H1 (cell line): ENCODE results near the gene EXTL1. TPM values are rescaled to one million over a fixed set of nuclear protein-coding genes. Genes with fewer than 3 reads are reported as not detected.

Experiments used
- CTCF ChIA-PET: fragments of 300-600 bp; sonication (Branson Sonifier 250); formaldehyde crosslinking; loops from one replicate; lab custom pipeline; 2021; ENCODE audit not compliant: partially characterized antibody; lab: Charles Lee
- POLR2A ChIA-PET: fragments of 300-600 bp; sonication (Branson Sonifier 250); formaldehyde crosslinking; loops from one replicate; lab custom pipeline; 2021; ENCODE audit warnings: inconsistent platforms; ENCODE audit not compliant: partially characterized antibody; lab: Charles Lee
- DNase-seq, 2 experiments: peaks; one replicate each; pipeline versions ENCODE4 v3.0.0 to v3.0.0-alpha.2; 2010 to 2022; ENCODE audit warnings: low spot score in 2 of 2, low read depth in 1 of 2, mixed read lengths in 1 of 2
- FAIRE-seq: peaks from 2 replicates; lab custom pipeline; 2011; peaks lifted over from hg19 to GRCh38; lab: Jason Lieb, UNC
- H2AFZ ChIP-seq: 2 replicates; pipeline ENCODE4 v1.8.1; 2012; ENCODE audit warnings: low read length, inconsistent platforms
- H2AK5ac ChIP-seq: 2 replicates; pipeline ENCODE4 v1.6.1; 2013; ENCODE audit warnings: low read depth, low read length
- H2BK120ac ChIP-seq: replicated peaks from 2 replicates; pipeline ENCODE3; 2013; ENCODE audit warnings: low read depth, low read length, inconsistent platforms
- H2BK12ac ChIP-seq: 2 replicates; pipeline ENCODE4 v1.6.1; 2013; ENCODE audit warnings: low read depth, low read length
- H2BK15ac ChIP-seq: 2 replicates; pipeline ENCODE4 v1.6.1; 2013; ENCODE audit warnings: low read length
- H2BK20ac ChIP-seq: 2 replicates; pipeline ENCODE4 v1.6.1; 2013; ENCODE audit warnings: low read length
- H2BK5ac ChIP-seq: 2 replicates; pipeline ENCODE4 v1.6.1; 2013; ENCODE audit warnings: low read depth, low read length
- H3K14ac ChIP-seq: 2 replicates; pipeline ENCODE4 v1.6.1; 2013; ENCODE audit warnings: inconsistent platforms; ENCODE audit not compliant: insufficient read length
- H3K18ac ChIP-seq: 2 replicates; pipeline ENCODE4 v1.6.1; 2013; ENCODE audit warnings: low read length; ENCODE audit errors: extremely low read depth
- H3K23ac ChIP-seq: 2 replicates; pipeline ENCODE4 v1.6.1; 2013; ENCODE audit warnings: inconsistent platforms; ENCODE audit not compliant: insufficient read length
- H3K23me2 ChIP-seq: 2 replicates; pipeline ENCODE4 v1.6.1; 2013; ENCODE audit warnings: low read depth, low read length
- H3K27ac ChIP-seq: 2 replicates; pipeline ENCODE4 v1.6.1; 2011; ENCODE audit warnings: low read depth, low read length, inconsistent platforms
- H3K27me3 ChIP-seq, 4 experiments: replicated peaks in 1 of 4; 1 replicate in 1 of 4; 2 replicates in 3 of 4; pipeline versions ENCODE4 v1.6.1 to v1.8.1; 2011 to 2013; ENCODE audit warnings: low read length in 3 of 4, mild to moderate bottlenecking in 3 of 4, inconsistent platforms in 2 of 4, mixed read lengths in 2 of 4, moderate library complexity in 1 of 4; ENCODE audit not compliant: control insufficient read depth in 3 of 4, insufficient read depth in 3 of 4; ENCODE audit errors: extremely low read depth in 1 of 4
- H3K36me3 ChIP-seq, 4 experiments: 2 replicates each; pipeline versions ENCODE4 v1.6.1 to v1.8.1; 2011 to 2013; ENCODE audit warnings: mild to moderate bottlenecking in 4 of 4, low read length in 3 of 4, moderate library complexity in 2 of 4, control low read depth in 1 of 4, inconsistent platforms in 1 of 4; ENCODE audit not compliant: insufficient read depth in 4 of 4, control insufficient read depth in 2 of 4
- H3K4ac ChIP-seq: replicated peaks from 2 replicates; pipeline ENCODE3; 2013; ENCODE audit warnings: low read length, low read depth, mixed read lengths, inconsistent platforms; ENCODE audit not compliant: insufficient read length
- H3K4me1 ChIP-seq, 4 experiments: replicated peaks in 1 of 4; 1 replicate in 1 of 4; 2 replicates in 3 of 4; pipeline versions ENCODE4 v1.6.1 to v1.8.1; 2011 to 2013; ENCODE audit warnings: low read length in 3 of 4, inconsistent platforms in 2 of 4, mixed read lengths in 1 of 4; ENCODE audit not compliant: insufficient read depth in 4 of 4, control insufficient read depth in 3 of 4
- H3K4me2 ChIP-seq, 2 experiments: 2 replicates each; pipeline versions ENCODE4 v1.6.1 to v1.8.1; 2011 to 2013; ENCODE audit warnings: low read depth in 2 of 2, low read length in 2 of 2, control low read depth in 1 of 2, inconsistent platforms in 1 of 2, mild to moderate bottlenecking in 1 of 2; ENCODE audit not compliant: insufficient read depth in 1 of 2
- H3K4me3 ChIP-seq, 4 experiments: fragments of 200-600, 300-600 bp in 1 of 4; sonication (generic), shearing (Covaris generic), sonication (Bioruptor Twin) in 1 of 4; 2 replicates each; pipeline versions ENCODE4 v1.5.1 to v1.8.1; 2011 to 2016; ENCODE audit warnings: low read length in 4 of 4, low read depth in 3 of 4, control low read depth in 2 of 4, inconsistent platforms in 2 of 4, mild to moderate bottlenecking in 2 of 4, mixed read lengths in 1 of 4, moderate library complexity in 1 of 4; ENCODE audit not compliant: insufficient read depth in 2 of 4; ENCODE audit errors: extremely low read depth in 1 of 4
- H3K56ac ChIP-seq: replicated peaks from 2 replicates; pipeline ENCODE3; 2013; ENCODE audit warnings: low read depth, mild to moderate bottlenecking, mixed read lengths, low read length, inconsistent platforms; ENCODE audit not compliant: insufficient read length
- H3K79me1 ChIP-seq: 2 replicates; pipeline ENCODE4 v1.6.1; 2013; ENCODE audit warnings: low read depth, low read length, control low read depth
- H3K79me2 ChIP-seq, 2 experiments: 2 replicates each; pipeline versions ENCODE4 v1.6.1 to v1.8.1; 2012 to 2013; ENCODE audit warnings: low read length in 2 of 2, mild to moderate bottlenecking in 2 of 2, inconsistent platforms in 1 of 2; ENCODE audit not compliant: insufficient read depth in 2 of 2, control insufficient read depth in 1 of 2
- H3K9ac ChIP-seq, 4 experiments: replicated peaks in 1 of 4; 1 replicate in 1 of 4; 2 replicates in 3 of 4; pipeline versions ENCODE4 v1.6.1 to v1.8.1; 2011 to 2013; ENCODE audit warnings: low read depth in 3 of 4, low read length in 3 of 4, control low read depth in 2 of 4, mild to moderate bottlenecking in 2 of 4, moderate library complexity in 2 of 4, inconsistent platforms in 1 of 4; ENCODE audit errors: extremely low read depth in 1 of 4
- H3K9me3 ChIP-seq, 2 experiments: 2 replicates each; pipeline versions ENCODE4 v1.6.1 to v1.8.1; 2012 to 2013; ENCODE audit warnings: mild to moderate bottlenecking in 2 of 2, moderate library complexity in 2 of 2, control low read depth in 1 of 2, inconsistent platforms in 1 of 2, low read depth in 1 of 2, low read length in 1 of 2, mixed read lengths in 1 of 2; ENCODE audit not compliant: insufficient read depth in 2 of 2
- H4K20me1 ChIP-seq, 2 experiments: replicated peaks in 1 of 2; 2 replicates each; pipeline versions ENCODE3 to v1.8.1; 2011 to 2013; ENCODE audit warnings: inconsistent platforms in 2 of 2, low read length in 2 of 2, mild to moderate bottlenecking in 1 of 2; ENCODE audit not compliant: insufficient read depth in 2 of 2, control insufficient read depth in 1 of 2
- H4K5ac ChIP-seq: 2 replicates; pipeline ENCODE4 v1.6.1; 2013; ENCODE audit warnings: low read length, low read depth, mixed read lengths, inconsistent platforms; ENCODE audit not compliant: insufficient read length
- H4K8ac ChIP-seq: 2 replicates; pipeline ENCODE4 v1.8.0; 2013; ENCODE audit warnings: mild to moderate bottlenecking, moderate library complexity, low read length, inconsistent platforms; ENCODE audit not compliant: insufficient read depth; ENCODE audit errors: extremely low read depth
- H4K91ac ChIP-seq: replicated peaks from 2 replicates; pipeline ENCODE3; 2013; ENCODE audit warnings: low read length, mixed read lengths, inconsistent platforms; ENCODE audit not compliant: insufficient read length
- CHD1 ChIP-seq: IDR thresholded peaks from 2 replicates; pipeline ENCODE4 v1.6.1; 2012; ENCODE audit warnings: low read depth, low read length, improper control_type of control experiment
- HDAC2 ChIP-seq, 2 experiments: fragments of 300-600 bp in 1 of 2; sonication (generic) in 1 of 2; IDR thresholded peaks; 2 replicates each; pipeline ENCODE4 v1.6.1; 2011 to 2012; ENCODE audit warnings: low read depth in 2 of 2, low read length in 2 of 2, mild to moderate bottlenecking in 2 of 2, moderate library complexity in 2 of 2, borderline replicate concordance in 1 of 2, inconsistent platforms in 1 of 2
- KDM1A ChIP-seq: fragments of 200-600, 300-600 bp; sonication (generic); IDR thresholded peaks from 2 replicates; pipeline ENCODE4 v1.7.1; 2016; ENCODE audit warnings: mild to moderate bottlenecking, low read length, borderline replicate concordance
- RAD21 ChIP-seq, 2 experiments: IDR thresholded peaks in 1 of 2; conservative IDR thresholded peaks in 1 of 2; 2 replicates each; pipeline ENCODE4 v1.6.1; 2011; ENCODE audit warnings: low read depth in 2 of 2, low read length in 2 of 2, improper control_type of control experiment in 1 of 2, inconsistent platforms in 1 of 2, mild to moderate bottlenecking in 1 of 2, moderate library complexity in 1 of 2
- SUZ12 ChIP-seq: fragments of 200-600 bp; sonication (generic); IDR thresholded peaks from 2 replicates; pipeline ENCODE4 v1.6.1; 2012; ENCODE audit warnings: mild to moderate bottlenecking, inconsistent platforms, low read length, moderate library complexity, mixed read lengths
- WGBS, 2 experiments: shearing (Covaris generic) in 1 of 2; methylation state at CpG; one replicate each; pipeline versions ENCODE4 v1.1.6 to v1.1.7; 2013 to 2015; ENCODE audit warnings: low lambda C conversion rate in 2 of 2, mixed read lengths in 2 of 2, inconsistent platforms in 1 of 2, low coverage in 1 of 2, missing lambda C conversion rate in 1 of 2; ENCODE audit not compliant: insufficient replicate concordance in 2 of 2, insufficient coverage in 1 of 2, insufficient read length in 1 of 2; ENCODE audit errors: extremely low coverage in 1 of 2, missing lambda C conversion rate in 1 of 2; 5-methylcytosine and 5-hydroxymethylcytosine counted together
- polyA plus RNA-seq, 7 experiments: library from polyadenylated mRNA; depleted of rRNA in 3 of 7; stranded (reverse) in 5 of 7; unstranded in 2 of 7; fragments of >200 nt in 5 of 7; fragments of 200-250 nt in 2 of 7; gene quantifications; 1 replicate in 5 of 7; 2 replicates in 1 of 7; 4 replicates in 1 of 7; pipeline versions ENCODE4 v1.2.1 to v1.2.3, GENCODE V29; 2011 to 2013; ENCODE audit warnings: missing spikeins in 2 of 7, mixed read lengths in 2 of 7
- total RNA-seq: library from RNA; stranded (reverse); fragmentation: NEBNext Ultra II Directional; extraction: Animal tissue kit (Norgen Biotek cat#: 25700); gene quantifications from 2 replicates; pipeline ENCODE4 v1.2.1, GENCODE V29; 2021
- TF ChIP-seq, protein P1 (sequence below), 3 experiments: IDR thresholded peaks; 1 replicate in 2 of 3; 2 replicates in 1 of 3; pipeline versions ENCODE4 v1.5.1 to v1.6.1; 2011; ENCODE audit warnings: low read length in 3 of 3, mild to moderate bottlenecking in 3 of 3, inconsistent platforms in 2 of 3, low read depth in 1 of 3, moderate library complexity in 1 of 3; ENCODE audit not compliant: insufficient read depth in 1 of 3; ENCODE audit errors: control extremely low read depth in 1 of 3

Gene EXTL1
- total and polyA plus RNA-seq, 2 of the 8 experiments (the other 6 are each of a cell fraction or from before 2014, with no cell fraction given) = 0.89 to 1.2 TPM

DNA sequence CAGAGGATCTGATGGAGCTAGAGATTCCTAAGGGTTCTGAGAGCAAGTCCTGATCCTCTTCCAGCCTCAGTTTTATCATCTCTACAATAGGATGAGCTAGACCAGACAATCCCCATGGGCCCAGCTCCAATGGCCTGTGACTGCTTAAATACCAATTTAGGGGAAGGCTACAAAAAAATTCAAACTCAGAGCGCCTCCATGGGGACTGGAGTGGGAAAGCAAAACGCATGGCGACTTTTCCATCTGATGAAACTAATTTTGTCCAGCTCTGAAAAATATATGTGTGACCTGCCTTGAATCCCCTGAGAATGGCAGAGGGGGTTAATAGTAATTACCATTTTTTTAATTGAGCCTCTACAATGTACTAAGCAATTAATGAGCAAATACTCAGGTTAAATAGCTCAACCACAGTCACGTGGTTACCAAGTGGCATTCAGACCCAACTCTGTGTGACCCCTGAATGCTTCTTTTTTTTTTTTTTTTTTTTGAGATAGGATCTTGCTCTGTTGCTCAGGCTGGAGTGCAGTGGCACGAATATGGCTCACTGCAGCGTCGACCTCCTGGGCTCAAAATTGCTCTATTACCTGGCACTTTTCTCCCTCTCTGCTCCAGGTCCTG is 8.4 kb downstream of the EXTL1 start:
- CTCF ChIA-PET = interaction anchor here (0.6 to 3.0 kb wide), 35 partner anchors 8 to 1250 kb away, joined by 3 to 11 read pairs (median 4); partner anchors contain the start of genes EXTL1, PAFAH2 and TRIM63
- peaks cover 6 to 18% (median 16%) of the 10 kb centered on the region in 4 experiments; a peak in 6 of 7 replicates for H3K27me3 ChIP-seq
- peaks cover 0 to 6% (median 4%) of the 10 kb centered on the region in 4 experiments; a peak in 3 of 7 replicates for H3K4me1 ChIP-seq
- FAIRE-seq (peak; percentile 71), DNase-seq (no peak)
- H4K5ac ChIP-seq = no peak overlapping the region
- H3K4ac ChIP-seq = no peak overlapping the region
- no peak overlapping the region for H3K27ac ChIP-seq
- no peak overlapping the region for H4K91ac ChIP-seq
- no peak overlapping the region for H2AFZ ChIP-seq
- peaks cover 2% of the 10 kb centered on the region; the same call in 1 of the 2 replicates for H3K23me2 ChIP-seq
- H4K20me1 ChIP-seq = peaks cover 0 to 1% of the 10 kb centered on the region in 2 experiments
- no peak overlapping the region for H3K23ac ChIP-seq
- no peak overlapping the region for H3K56ac ChIP-seq
- no peak overlapping the region for H3K9ac ChIP-seq
- H2BK120ac ChIP-seq = no peak overlapping the region
- H3K9me3 ChIP-seq = no peaks in the 10 kb centered on the region
- no peak overlapping the region for H2BK20ac ChIP-seq
- H3K18ac ChIP-seq = no peak overlapping the region
- H2AK5ac ChIP-seq = no peak overlapping the region
- 0 out of 2 replicates have a peak overlapping the region, but pooled peaks have one; percentile 9 for H2BK12ac ChIP-seq
- POLR2A ChIA-PET = interaction anchor here (0.7 to 1.5 kb wide), 3 partner anchors 28 to 208 kb away, joined by 3 to 4 read pairs (median 4); no protein-coding TSS in a partner anchor
- H3K79me1 ChIP-seq = no peaks in the 10 kb centered on the region
- no peak overlapping the region for H3K4me2 ChIP-seq
- H2BK15ac ChIP-seq = no peak overlapping the region
- no peak overlapping the region for H2BK5ac ChIP-seq
- no peak overlapping the region for H3K14ac ChIP-seq
- 64% methylated on average over 7 of the region's 7 CpGs; no CpG with 5 or more reads in 1 of the 2 experiments for WGBS, 2 experiments
- H3K79me2 ChIP-seq = no peaks in the 10 kb centered on the region
- H3K36me3 ChIP-seq = no peaks in the 10 kb centered on the region
- H4K8ac ChIP-seq = no peak overlapping the region
- H3K4me3 ChIP-seq = no peak overlapping the region
- TF ChIP-seq HDAC2 (IDR thresholded peaks at IDR 0.05; ENCODE audit: borderline replicate concordance in 1 of 2, low read depth in 2 of 2, low read length in 2 of 2) = 0 out of 4 replicates have a peak, but pooled peaks of 1 of the 2 experiments have one; percentile 2
- TF ChIP-seq RAD21 (IDR thresholded peaks at IDR 0.05 in 1 of 2, conservative IDR thresholded peaks at IDR 0.05 in 1 of 2; ENCODE audit: low read depth in 2 of 2, low read length in 2 of 2) = peak; percentile 56 to 74
- TF ChIP-seq KDM1A = peak; percentile 66; the same call in 1 of the 2 replicates
- TF ChIP-seq SUZ12 = no peak
- TF ChIP-seq, protein P1, sequence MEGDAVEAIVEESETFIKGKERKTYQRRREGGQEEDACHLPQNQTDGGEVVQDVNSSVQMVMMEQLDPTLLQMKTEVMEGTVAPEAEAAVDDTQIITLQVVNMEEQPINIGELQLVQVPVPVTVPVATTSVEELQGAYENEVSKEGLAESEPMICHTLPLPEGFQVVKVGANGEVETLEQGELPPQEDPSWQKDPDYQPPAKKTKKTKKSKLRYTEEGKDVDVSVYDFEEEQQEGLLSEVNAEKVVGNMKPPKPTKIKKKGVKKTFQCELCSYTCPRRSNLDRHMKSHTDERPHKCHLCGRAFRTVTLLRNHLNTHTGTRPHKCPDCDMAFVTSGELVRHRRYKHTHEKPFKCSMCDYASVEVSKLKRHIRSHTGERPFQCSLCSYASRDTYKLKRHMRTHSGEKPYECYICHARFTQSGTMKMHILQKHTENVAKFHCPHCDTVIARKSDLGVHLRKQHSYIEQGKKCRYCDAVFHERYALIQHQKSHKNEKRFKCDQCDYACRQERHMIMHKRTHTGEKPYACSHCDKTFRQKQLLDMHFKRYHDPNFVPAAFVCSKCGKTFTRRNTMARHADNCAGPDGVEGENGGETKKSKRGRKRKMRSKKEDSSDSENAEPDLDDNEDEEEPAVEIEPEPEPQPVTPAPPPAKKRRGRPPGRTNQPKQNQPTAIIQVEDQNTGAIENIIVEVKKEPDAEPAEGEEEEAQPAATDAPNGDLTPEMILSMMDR (IDR thresholded peaks at IDR 0.05; ENCODE audit: control extremely low read depth in 1 of 3, insufficient read depth in 1 of 3, low read depth in 1 of 3, low read length in 3 of 3) = peak; percentile 29 to 56 (median 55)
- no peak for TF ChIP-seq CHD1
